WTC11 (cell line): ENCODE data around the gene ING1.

Source experiments
- CREM ChIP-seq: sonication (generic); formaldehyde crosslinking; IDR thresholded peaks from 2 replicates; pipeline ENCODE4 v1.8.1; 2022; ENCODE audit warnings: mild to moderate bottlenecking, missing genetic modification reagents, moderate library complexity
- EMX1 ChIP-seq: fragments of 250-450 bp; sonication (Bioruptor Pico); IDR thresholded peaks from 2 replicates; pipeline ENCODE4 v1.8.0; 2021; ENCODE audit warnings: mild to moderate bottlenecking
- ESRRA ChIP-seq: sonication (generic); formaldehyde crosslinking; IDR thresholded peaks from 2 replicates; pipeline ENCODE4 v1.8.1; 2022; ENCODE audit warnings: mild to moderate bottlenecking, missing genetic modification reagents, borderline replicate concordance
- ETV6 ChIP-seq: sonication (generic); formaldehyde crosslinking; IDR thresholded peaks from 2 replicates; pipeline ENCODE4 v1.8.1; 2022; ENCODE audit warnings: mild to moderate bottlenecking, missing genetic modification reagents
- FOXJ3 ChIP-seq: sonication (generic); formaldehyde crosslinking; IDR thresholded peaks from 2 replicates; pipeline ENCODE4 v1.9.0; 2021; ENCODE audit warnings: missing genetic modification reagents, mild to moderate bottlenecking, borderline replicate concordance
- GRHL2 ChIP-seq: fragments of 250-450 bp; sonication (Bioruptor Pico); IDR thresholded peaks from 2 replicates; pipeline ENCODE4 v1.8.0; 2022; ENCODE audit warnings: mild to moderate bottlenecking, moderate library complexity; ENCODE audit not compliant: insufficient replicate concordance, severe bottlenecking
- JUN ChIP-seq: sonication (generic); formaldehyde crosslinking; IDR thresholded peaks from 2 replicates; pipeline ENCODE4 v1.8.0; 2023; ENCODE audit warnings: mild to moderate bottlenecking, missing genetic modification reagents
- MXD4 ChIP-seq: fragments of 250-450 bp; sonication (Bioruptor Pico); IDR thresholded peaks from 2 replicates; pipeline ENCODE4 v1.8.0; 2021; ENCODE audit warnings: mild to moderate bottlenecking, moderate library complexity, borderline replicate concordance
- SP1 ChIP-seq: sonication (generic); formaldehyde crosslinking; conservative IDR thresholded peaks from 2 replicates; pipeline ENCODE4 v1.8.1; 2022; ENCODE audit warnings: missing genetic modification reagents
- TEAD4 ChIP-seq: sonication (generic); formaldehyde crosslinking; IDR thresholded peaks from 2 replicates; pipeline ENCODE4 v1.8.0; 2022; ENCODE audit warnings: mild to moderate bottlenecking, missing genetic modification reagents
- TF ChIP-seq, protein P1 (sequence below): fragments of 200-600 bp; IDR thresholded peaks from 2 replicates; pipeline ENCODE4 v1.8.0; 2022; ENCODE audit warnings: antibody characterized with exemption
- TF ChIP-seq, protein P2 (sequence below): sonication (generic); formaldehyde crosslinking; IDR thresholded peaks from 2 replicates; pipeline ENCODE4 v1.8.1; 2022; ENCODE audit warnings: mild to moderate bottlenecking, missing genetic modification reagents, moderate library complexity, borderline replicate concordance
- TF ChIP-seq, protein P3 (sequence below): sonication (generic); formaldehyde crosslinking; IDR thresholded peaks from 2 replicates; pipeline ENCODE4 v1.8.0; 2022; ENCODE audit warnings: mild to moderate bottlenecking, missing genetic modification reagents
- TF ChIP-seq, protein P4 (sequence below): sonication (generic); formaldehyde crosslinking; conservative IDR thresholded peaks from 2 replicates; pipeline ENCODE4 v1.8.1; 2022; ENCODE audit warnings: mild to moderate bottlenecking, missing genetic modification reagents

DNA sequence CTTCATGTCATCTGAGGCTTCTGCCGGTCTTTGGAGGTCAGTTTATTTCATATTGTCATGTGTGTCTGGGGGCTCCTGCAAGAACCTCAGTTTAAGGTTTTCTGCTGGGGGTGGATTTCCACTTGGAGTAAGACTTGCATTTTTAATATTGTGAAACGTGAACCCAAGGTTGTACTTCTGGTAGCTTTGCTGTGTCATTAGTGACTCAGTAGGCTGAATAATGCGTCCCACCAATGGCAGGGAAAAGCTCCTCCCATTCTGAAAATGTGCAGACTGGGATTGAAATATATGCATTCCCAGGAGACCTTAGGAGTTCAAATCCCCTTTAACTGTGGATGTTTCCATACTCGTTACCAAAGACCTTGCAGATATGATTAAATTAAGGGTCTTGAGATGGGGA lies 46.2 kb downstream of the ING1 start:
- TF ChIP-seq, protein P1, sequence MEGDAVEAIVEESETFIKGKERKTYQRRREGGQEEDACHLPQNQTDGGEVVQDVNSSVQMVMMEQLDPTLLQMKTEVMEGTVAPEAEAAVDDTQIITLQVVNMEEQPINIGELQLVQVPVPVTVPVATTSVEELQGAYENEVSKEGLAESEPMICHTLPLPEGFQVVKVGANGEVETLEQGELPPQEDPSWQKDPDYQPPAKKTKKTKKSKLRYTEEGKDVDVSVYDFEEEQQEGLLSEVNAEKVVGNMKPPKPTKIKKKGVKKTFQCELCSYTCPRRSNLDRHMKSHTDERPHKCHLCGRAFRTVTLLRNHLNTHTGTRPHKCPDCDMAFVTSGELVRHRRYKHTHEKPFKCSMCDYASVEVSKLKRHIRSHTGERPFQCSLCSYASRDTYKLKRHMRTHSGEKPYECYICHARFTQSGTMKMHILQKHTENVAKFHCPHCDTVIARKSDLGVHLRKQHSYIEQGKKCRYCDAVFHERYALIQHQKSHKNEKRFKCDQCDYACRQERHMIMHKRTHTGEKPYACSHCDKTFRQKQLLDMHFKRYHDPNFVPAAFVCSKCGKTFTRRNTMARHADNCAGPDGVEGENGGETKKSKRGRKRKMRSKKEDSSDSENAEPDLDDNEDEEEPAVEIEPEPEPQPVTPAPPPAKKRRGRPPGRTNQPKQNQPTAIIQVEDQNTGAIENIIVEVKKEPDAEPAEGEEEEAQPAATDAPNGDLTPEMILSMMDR = no peak
- TF ChIP-seq TEAD4 (CRISPR knock-in tag) (no peak), ESRRA (no peak), GRHL2 (no peak), JUN (CRISPR knock-in tag) (no peak), ETV6 (CRISPR knock-in tag) (no peak), CREM (no peak), SP1 (CRISPR knock-in tag) (no peak), MXD4 (CRISPR knock-in tag) (no peak), EMX1 (CRISPR knock-in tag) (no peak), FOXJ3 (CRISPR knock-in tag) (no peak)
- TF ChIP-seq, protein P2, sequence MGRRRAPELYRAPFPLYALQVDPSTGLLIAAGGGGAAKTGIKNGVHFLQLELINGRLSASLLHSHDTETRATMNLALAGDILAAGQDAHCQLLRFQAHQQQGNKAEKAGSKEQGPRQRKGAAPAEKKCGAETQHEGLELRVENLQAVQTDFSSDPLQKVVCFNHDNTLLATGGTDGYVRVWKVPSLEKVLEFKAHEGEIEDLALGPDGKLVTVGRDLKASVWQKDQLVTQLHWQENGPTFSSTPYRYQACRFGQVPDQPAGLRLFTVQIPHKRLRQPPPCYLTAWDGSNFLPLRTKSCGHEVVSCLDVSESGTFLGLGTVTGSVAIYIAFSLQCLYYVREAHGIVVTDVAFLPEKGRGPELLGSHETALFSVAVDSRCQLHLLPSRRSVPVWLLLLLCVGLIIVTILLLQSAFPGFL (CRISPR knock-in tag) = no peak
- TF ChIP-seq, protein P3, sequence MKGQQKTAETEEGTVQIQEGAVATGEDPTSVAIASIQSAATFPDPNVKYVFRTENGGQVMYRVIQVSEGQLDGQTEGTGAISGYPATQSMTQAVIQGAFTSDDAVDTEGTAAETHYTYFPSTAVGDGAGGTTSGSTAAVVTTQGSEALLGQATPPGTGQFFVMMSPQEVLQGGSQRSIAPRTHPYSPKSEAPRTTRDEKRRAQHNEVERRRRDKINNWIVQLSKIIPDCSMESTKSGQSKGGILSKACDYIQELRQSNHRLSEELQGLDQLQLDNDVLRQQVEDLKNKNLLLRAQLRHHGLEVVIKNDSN (CRISPR knock-in tag) = no peak
- TF ChIP-seq, protein P4, sequence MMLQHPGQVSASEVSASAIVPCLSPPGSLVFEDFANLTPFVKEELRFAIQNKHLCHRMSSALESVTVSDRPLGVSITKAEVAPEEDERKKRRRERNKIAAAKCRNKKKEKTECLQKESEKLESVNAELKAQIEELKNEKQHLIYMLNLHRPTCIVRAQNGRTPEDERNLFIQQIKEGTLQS (CRISPR knock-in tag) = no peak
